Skeletal muscle satellite cell (primary cell): ENCODE data around the gene FAM221B. TPM values are rescaled to one million over a fixed set of nuclear protein-coding genes. Genes with fewer than 3 reads are reported as not detected.

Experiments used
- H3K27me3 ChIP-seq: 2 replicates; pipeline ENCODE4 v1.7.0; 2013; ENCODE audit warnings: low read length; ENCODE audit not compliant: control insufficient read depth, insufficient read depth
- H3K36me3 ChIP-seq: 2 replicates; pipeline ENCODE4 v1.7.0; 2013; ENCODE audit warnings: mild to moderate bottlenecking, control low read depth, low read length; ENCODE audit not compliant: insufficient read depth
- H3K4me1 ChIP-seq: 2 replicates; pipeline ENCODE4 v1.7.0; 2013; ENCODE audit warnings: low read length; ENCODE audit not compliant: control insufficient read depth, insufficient read depth
- H3K4me2 ChIP-seq: 2 replicates; pipeline ENCODE4 v1.7.0; 2013; ENCODE audit warnings: mild to moderate bottlenecking, low read length
- H3K4me3 ChIP-seq: 2 replicates; pipeline ENCODE4 v1.7.0; 2013; ENCODE audit warnings: low read length
- H3K9ac ChIP-seq: 2 replicates; pipeline ENCODE4 v1.7.0; 2013; ENCODE audit warnings: mild to moderate bottlenecking, low read depth, low read length, moderate library complexity
- H3K9me3 ChIP-seq: replicated peaks from 2 replicates; pipeline ENCODE4 v1.7.0; 2013; ENCODE audit warnings: mild to moderate bottlenecking, control low read depth, low read length
- total RNA-seq: library from RNA; depleted of rRNA; stranded (reverse); fragments of >200 nt; gene quantifications from 2 replicates; pipeline ENCODE4 v1.2.3, GENCODE V29; 2012; rRNA removed

The FAM221B gene, protein sequence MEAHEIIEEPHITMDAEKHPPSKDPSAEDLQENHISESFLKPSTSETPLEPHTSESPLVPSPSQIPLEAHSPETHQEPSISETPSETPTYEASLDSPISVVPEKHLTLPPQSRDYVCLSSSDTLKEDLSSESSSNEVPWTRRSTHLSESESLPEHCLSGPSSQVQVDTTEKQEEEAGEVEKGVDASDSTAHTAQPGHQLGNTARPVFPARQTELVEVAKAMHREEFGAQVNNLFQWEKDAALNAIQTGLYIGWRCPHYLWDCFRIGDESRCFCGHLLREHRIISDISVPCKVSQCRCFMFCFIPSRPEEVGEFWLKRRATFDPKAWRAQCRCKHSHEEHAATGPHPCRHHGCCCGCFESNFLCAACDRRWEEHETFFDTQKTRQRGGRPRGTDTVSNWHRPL
- not detected in 2 replicates for total RNA-seq

DNA sequence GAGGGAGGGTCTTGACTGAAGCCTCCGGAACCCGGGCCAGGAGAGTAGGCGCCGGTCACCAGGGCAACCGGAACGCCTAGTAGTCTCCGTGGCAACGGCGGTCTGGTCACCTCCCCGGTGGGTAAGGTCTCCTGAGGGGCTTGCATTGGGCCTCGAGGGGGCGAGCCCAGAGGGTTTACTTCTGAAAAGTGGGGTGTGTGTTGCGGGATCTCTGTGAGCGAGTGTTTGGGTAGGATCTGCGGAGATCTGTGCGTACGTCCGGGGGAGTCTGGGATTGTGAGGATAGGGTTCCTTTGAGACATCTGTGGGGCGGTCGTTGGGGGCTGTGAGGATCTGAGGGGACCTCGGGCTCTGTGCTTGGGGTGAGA, at the start of gene FAM221B:
Gene FAM221B (minus strand): TSS at position 17 of the 368 bp plus-strand sequence. CDS start 2,571 bp downstream, outside the sequence.
- Histone ChIP-seq H3K4me2 (peak within 1 kb of the TSS; percentile 99), H3K27me3 (no peaks in the 10 kb centered on the region), H3K36me3 (no peaks in the 10 kb centered on the region), H3K9me3 (no peaks in the 10 kb centered on the region), H3K4me3 (peak within 1 kb of the TSS; percentile 94), H3K9ac (peak within 1 kb of the TSS; percentile 87), H3K4me1 (peaks cover 32% of the 10 kb centered on the region)

DNA sequence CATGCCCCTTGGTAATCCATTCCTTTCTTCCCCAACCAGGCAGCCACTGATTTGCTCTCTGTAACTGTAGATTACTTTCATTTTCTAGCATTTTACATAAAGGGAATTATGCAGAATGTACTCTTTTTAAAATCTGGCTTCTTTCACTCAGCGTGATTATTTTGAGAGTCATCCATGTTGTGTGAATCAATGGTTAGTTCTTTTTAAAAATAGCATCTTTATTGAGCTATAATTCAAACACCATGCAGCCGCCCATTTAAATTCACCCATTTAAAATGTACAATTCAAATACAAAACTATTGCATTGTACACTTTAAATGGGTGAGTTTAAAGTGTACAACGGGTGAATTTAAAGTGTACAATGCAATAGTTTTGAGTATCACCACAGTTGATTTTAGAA, 44.0 kb upstream of the FAM221B start:
- Histone ChIP-seq H3K9ac (no peak overlapping the region), H3K4me3 (no peak overlapping the region), H3K4me2 (no peak overlapping the region), H3K9me3 (peaks cover 6% of the 10 kb centered on the region), H3K27me3 (peaks cover 3% of the 10 kb centered on the region), H3K36me3 (no peaks in the 10 kb centered on the region), H3K4me1 (no peaks in the 10 kb centered on the region)

DNA sequence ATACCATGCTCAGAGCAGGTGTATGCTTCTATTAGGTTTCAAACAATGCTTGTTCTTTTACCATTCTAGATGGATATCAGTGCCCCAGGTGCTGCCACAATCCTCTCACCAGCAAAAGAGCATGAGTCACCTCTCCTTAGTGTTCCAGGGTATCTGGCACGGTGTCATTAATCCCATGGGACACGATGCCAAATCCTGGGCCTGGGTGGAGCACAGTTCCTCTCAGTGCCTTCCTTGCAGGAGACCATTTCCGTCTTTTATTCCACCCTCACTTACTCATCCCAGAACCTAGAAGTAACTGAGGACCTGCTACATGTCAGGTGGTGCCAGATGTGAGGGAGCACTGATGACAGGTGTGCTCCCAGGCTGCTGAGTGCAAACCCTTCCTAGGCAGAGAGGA, 43.0 kb upstream of the FAM221B start:
- Histone ChIP-seq H3K4me1 (no peaks in the 10 kb centered on the region), H3K4me3 (no peak overlapping the region), H3K27me3 (peaks cover 3% of the 10 kb centered on the region), H3K9me3 (no peaks in the 10 kb centered on the region), H3K4me2 (no peak overlapping the region), H3K36me3 (no peaks in the 10 kb centered on the region), H3K9ac (no peak overlapping the region)

DNA sequence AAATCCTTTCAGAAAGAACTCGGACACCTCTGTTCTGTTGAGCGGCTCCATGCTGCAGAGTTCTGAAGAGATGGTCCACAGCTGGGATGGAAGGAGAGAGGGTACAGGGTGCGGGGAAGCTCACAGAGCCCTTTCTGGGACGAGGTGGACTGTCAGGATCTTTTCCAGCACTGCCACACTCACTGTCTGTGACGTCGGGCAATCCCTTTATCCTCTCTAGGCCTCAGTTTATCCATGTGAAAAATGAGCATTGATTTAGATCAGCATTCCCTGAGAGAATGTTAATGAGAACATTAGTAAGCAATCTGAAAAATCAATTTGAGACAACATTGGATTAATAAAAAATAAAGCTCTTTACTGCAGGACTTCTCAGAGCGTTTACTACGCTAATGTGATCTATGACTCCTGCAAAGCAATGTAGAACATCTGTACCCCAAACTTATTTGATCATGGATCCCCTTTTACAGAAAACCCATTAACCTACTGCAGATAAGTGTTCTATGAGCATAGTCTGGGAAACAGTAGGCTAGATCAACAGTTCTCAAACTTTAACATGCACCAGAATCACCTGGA, 41.9 kb upstream of the FAM221B start, which contains the start of gene OR13J1:
Gene OR13J1 (minus strand): TSS at position 51 of the 573 bp plus-strand sequence. CDS start 0 bp downstream, at position 51.
- H3K4me2 ChIP-seq = no peak within 1 kb of the TSS
- no peak within 1 kb of the TSS for H3K4me3 ChIP-seq
- H3K4me1 ChIP-seq = no peaks in the 10 kb centered on the region
- H3K9ac ChIP-seq = no peak within 1 kb of the TSS
- H3K36me3 ChIP-seq = no peaks in the 10 kb centered on the region
- H3K27me3 ChIP-seq = no peaks in the 10 kb centered on the region
- no peaks in the 10 kb centered on the region for H3K9me3 ChIP-seq

DNA sequence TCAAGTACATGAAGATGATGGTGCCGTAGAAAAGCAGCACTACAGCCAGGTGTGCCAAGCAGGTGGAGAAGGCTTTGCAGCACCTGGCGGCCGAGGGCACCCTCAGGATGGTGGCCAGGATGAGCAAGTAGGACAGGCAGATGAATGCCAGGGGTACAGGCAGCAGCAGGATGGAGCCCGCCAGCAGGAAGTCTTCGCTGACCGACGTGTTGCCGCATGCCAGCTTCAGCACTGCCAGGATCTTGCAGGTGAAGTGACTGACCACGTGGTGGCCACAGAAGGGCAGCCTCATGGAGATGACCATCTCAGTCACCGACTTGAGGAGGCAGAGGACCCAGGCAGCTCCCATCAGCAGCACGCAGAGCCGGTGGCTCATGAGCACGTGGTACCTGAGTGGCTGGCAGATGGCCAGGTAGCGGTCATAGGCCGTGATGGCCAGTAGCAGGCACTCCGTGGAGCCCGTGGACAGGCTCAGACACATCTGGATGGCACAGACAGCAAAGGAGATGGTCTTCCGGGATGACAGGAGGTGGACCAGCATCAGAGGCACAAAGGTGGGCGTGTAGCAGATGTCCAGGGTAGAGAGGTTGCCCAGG, 41.2 kb upstream of the FAM221B start:
- Histone ChIP-seq H3K27me3 (no peaks in the 10 kb centered on the region), H3K9ac (no peak overlapping the region), H3K9me3 (no peaks in the 10 kb centered on the region), H3K36me3 (no peaks in the 10 kb centered on the region), H3K4me1 (no peaks in the 10 kb centered on the region), H3K4me2 (no peak overlapping the region), H3K4me3 (no peak overlapping the region)

DNA sequence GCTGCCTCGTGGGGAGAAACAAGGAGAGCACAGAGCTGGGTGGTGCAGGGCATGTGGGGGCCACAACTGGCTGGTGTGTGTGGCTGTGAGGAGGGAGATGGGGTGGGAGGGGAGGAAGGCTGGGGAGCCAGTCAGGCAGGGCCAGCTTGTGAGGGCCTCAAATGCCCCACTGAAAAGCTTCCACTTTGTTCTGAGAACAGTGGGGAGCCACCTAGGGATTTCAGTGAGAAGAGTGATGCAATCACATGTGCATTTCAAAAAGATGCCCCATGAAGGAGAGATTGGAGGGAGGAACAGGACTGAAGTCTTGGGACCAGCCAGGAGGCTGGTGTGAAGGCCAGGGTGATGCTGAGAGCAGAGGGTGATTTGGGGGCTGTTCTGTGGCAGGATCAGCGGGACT, 40.4 kb upstream of the FAM221B start:
- no peak overlapping the region for H3K4me3 ChIP-seq
- no peak overlapping the region for H3K9ac ChIP-seq
- H3K27me3 ChIP-seq = peaks cover 7% of the 10 kb centered on the region
- no peaks in the 10 kb centered on the region for H3K36me3 ChIP-seq
- H3K9me3 ChIP-seq = no peaks in the 10 kb centered on the region
- H3K4me2 ChIP-seq = no peak overlapping the region
- H3K4me1 ChIP-seq = no peaks in the 10 kb centered on the region

DNA sequence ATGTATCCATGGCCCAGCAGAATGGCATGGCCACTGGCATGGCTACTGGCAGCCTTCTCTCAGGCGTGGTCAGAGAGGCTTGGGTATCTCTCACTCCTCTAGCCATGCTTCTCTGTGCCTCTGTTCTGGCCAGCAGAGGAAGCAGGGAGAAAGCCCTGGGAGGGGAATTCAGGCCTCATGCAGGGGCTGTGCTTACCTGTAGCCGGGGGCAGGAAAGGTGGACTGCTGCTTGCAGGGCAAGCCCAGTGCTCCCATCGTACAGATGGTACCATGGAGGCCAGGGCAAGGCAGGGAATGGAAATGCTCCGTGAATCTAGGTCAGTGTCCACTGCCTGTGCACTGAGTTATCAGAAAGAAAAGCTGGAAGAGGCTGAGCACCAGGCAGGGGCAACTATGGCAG, 39.0 kb upstream of the FAM221B start:
- H3K27me3 ChIP-seq = peaks cover 20% of the 10 kb centered on the region
- H3K4me1 ChIP-seq = no peaks in the 10 kb centered on the region
- no peak overlapping the region for H3K4me2 ChIP-seq
- no peak overlapping the region for H3K4me3 ChIP-seq
- H3K9me3 ChIP-seq = no peaks in the 10 kb centered on the region
- no peaks in the 10 kb centered on the region for H3K36me3 ChIP-seq
- H3K9ac ChIP-seq = no peak overlapping the region

DNA sequence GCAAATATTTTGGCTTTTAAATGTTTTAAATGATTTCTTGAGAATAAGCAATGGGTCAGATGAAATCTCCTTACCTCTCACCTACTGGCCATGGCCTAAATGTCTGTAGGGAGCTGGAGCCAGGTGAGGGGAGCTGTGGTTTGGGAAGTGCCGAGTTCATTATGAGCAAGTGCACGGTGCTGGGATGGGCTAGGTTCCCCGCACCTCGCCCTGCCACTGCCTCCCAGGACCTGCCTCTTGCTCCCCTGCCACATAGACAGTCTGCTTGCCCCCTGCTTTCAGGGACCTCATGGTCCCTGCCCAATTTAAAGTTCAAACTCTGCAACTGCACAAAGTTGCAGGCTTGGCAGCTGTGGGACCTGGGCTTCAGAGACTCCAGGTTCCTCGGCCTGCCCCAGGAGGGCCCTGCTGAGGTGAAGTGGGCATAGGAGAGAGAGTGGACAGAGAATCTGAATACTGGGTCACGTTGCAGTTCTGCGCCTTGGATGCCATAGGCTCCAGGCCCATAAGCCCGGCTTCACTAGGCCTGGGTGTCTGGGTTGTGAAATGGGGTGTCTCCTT, 36.2 kb upstream of the FAM221B start:
- Histone ChIP-seq H3K36me3 (no peaks in the 10 kb centered on the region), H3K4me2 (no peak overlapping the region), H3K9me3 (no peaks in the 10 kb centered on the region), H3K4me3 (no peak overlapping the region), H3K4me1 (no peaks in the 10 kb centered on the region), H3K9ac (no peak overlapping the region), H3K27me3 (peaks cover 48% of the 10 kb centered on the region)

DNA sequence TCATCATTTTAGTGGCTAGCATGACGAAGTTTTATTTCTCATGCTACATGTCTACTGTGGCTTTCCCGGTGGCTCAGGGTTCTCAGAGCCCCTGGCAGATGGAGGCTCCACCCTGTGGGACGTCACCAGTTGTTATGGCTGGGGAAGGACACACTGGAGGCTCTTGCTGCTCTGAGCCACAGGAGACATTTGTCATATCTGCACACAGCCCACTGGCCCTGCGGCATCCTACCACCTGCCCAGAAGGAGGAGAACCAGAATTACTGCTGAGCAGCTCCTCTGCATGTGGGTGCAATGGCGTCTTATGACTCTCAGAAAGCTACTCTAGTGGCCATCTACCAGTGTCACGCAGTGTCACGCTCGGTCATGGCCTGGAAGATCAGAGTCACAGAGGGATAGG, 35.1 kb upstream of the FAM221B start:
- no peak overlapping the region for H3K4me2 ChIP-seq
- no peak overlapping the region for H3K4me3 ChIP-seq
- H3K9me3 ChIP-seq = no peaks in the 10 kb centered on the region
- no peaks in the 10 kb centered on the region for H3K4me1 ChIP-seq
- H3K27me3 ChIP-seq = peaks cover 52% of the 10 kb centered on the region
- H3K36me3 ChIP-seq = no peaks in the 10 kb centered on the region
- H3K9ac ChIP-seq = no peak overlapping the region

DNA sequence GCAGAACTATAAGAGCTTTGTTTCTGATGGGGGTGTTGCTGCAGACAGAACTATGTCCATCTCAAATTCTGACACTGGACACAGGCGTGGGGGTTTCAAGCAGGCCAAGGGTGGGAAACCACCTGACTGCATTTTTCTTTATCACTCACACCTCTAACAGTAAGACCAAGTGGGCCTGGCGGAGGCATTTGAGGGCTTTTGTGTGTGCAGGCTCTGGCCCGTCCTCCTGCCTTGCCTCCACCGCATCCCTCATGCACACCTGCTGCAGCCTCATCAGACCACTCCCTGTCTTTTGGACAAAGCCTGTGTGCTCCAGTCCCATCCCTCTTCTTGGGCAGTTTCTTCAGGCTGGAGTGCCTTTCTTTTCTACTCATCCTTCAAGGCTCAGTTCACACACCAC, 33.8 kb upstream of the FAM221B start:
- peaks cover 52% of the 10 kb centered on the region for H3K27me3 ChIP-seq

DNA sequence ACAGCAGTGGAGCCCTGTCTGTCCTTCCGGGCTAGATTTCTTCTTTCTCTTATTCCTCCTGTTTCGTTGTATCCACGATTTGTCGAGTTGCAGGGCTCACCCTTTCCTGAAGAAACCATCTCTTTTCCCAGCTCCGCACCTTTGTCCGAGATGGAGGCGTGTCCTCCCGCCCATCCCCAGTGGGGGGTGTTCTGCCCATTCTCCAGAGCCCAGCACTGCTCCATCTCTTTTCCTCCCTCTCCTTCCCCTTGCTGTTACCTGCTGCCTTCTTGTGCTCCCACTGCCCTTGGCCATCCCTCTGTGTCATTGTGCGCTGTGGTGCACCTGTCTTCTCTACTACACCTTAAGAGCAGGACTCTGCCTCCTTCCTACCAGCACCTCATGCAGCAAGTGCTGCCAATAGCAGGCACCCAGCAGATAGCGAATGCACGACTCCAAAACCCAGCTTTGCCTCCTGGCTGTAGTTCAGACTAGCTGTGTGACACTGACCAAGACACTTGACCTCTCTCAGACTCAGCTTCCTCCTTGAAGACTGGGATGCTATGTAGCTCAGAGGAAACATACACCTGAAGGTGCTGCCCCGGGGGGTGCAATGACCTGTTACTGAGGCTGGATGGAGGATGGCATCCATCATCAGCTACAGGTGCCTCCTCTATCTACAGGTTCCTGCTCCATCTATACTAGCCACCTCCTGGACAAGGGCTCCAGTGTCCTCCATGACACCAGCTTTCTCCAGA, 32.8 kb upstream of the FAM221B start:
- Histone ChIP-seq H3K27me3 (peaks cover 52% of the 10 kb centered on the region), H3K4me3 (no peak overlapping the region), H3K9me3 (no peaks in the 10 kb centered on the region), H3K4me2 (no peak overlapping the region), H3K9ac (no peak overlapping the region), H3K4me1 (no peaks in the 10 kb centered on the region), H3K36me3 (no peaks in the 10 kb centered on the region)

More for the DNA sequence above, 33.8 kb upstream of the FAM221B start:
- Histone ChIP-seq H3K4me1 (no peaks in the 10 kb centered on the region), H3K4me3 (no peak overlapping the region), H3K9ac (no peak overlapping the region), H3K4me2 (no peak overlapping the region), H3K36me3 (no peaks in the 10 kb centered on the region), H3K9me3 (no peaks in the 10 kb centered on the region)
